Posterior cingulate gyrus (tissue), 11 donors: ENCODE results near the gene RBM4.

ENCODE experiments used
- DNase-seq, 10 donors: peaks; one replicate each; pipeline versions ENCODE4 v3.0.0 to v3.0.0-alpha.2; 2020 to 2021; ENCODE audit warnings: mixed read lengths in 3 of 10
- intact Hi-C: fragments of 100-400 bp; cut with DNase I; formaldehyde crosslinking; loops from one replicate; pipeline ENCODE4 v1.15.1; 2023

Gene RBM4

DNA sequence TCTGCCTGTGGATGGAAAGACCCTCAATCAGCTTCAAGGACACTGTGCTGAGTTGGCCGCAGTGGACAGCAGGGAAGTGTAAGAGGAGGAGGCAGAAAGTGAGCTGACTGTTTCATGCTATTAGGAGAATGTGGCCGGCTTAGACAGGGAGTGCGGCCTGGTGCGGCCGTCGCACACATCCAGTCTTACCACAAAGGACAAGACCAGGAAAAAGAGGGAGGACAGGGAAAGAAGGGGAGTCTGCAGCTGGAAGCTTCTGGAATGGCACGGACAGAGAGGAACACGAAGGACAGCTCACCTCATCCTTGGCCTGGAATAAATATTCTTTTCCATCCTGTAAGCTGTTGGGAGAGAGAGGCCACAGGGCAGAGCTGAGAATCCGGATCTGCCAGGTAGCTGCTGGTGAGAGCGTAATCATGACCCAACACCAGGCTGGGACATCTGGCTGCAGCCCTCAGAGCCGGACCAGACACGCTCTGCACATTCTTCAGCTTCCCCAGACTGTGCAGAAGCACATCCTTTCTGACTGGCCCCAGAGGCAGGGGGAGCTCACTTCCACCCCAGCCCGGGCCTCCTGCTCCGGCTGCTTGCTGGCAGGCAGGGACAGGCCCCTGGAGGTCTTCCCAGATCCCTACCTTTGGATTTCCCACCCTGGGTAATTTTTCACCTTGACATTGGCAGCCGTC lies 47.7 kb downstream of the RBM4 start:
- peak in 3 of 10 donors; percentile 48 to 63 (median 60) for DNase-seq
- intact Hi-C loops = no loop called here

DNA sequence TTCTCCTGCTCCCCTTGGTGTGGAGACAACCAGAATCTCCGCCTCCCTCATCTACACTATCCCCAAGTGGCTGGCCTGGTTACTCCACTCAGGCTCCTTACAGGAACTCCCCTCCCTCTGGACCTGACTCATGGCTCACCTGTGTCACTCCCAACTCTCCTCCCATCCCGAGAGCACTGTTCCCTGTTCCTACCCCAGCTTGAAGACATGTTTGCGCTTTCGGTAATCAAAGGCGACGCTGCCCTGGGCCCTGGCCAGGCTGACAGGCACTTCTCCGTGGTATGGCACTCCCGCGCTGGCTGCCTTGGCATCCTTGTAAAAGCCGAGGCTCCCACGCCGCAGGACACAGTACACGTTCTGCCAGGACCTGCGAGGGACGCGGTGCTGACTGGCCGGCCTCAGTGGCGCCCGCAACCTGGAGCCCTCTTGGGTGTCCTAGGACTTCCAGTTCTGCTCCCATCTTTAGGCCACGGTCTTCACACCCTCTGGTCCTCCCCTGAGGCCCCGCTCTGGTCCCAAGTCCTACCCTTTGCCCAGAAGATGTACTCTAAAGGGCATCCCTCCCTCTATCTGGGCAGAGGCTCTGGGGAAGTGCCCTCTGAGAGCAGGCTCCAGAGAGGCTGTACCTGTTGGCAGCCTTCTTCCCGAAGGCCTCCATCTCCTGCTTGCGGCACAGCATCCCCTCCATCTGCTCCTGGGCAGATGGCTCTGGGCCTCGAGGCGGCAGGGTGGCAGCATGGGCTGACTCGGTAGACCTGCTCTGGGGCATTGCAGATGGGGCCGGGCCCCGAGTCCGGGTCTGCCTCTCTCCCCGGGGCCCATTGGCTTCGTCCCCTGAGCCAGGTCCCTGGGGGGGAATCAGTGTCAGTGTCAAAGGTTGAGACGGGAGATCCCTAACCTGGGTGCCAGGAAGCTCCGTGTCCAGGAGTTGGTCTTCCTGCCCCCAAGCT lies 48.6 kb downstream of the RBM4 start:
- peak in 2 of 10 donors; percentile 74 to 86 for DNase-seq

DNA sequence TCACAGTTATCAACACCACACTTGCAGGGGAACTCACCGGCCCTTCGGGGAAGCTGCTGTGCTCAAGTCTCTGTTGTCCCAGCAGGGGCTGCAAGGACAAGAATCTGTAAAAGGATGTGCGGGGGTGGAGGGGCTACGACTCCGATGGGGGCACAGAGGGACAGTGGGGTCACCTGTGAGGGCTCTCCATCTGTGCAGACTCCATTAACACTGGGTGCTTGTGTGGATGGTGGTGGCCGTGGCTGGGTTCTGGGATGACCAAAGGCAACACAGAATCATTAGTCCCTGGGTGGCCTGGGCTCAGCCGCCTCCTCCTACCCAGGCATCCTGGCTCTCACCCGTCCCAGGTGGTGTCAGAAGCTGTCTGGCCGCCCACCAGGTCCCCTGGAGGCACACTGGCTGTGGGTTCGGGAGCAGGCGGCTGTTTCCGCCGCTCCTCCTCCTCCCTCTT lies 49.4 kb downstream of the RBM4 start:
- intact Hi-C loops = no loop called here

More for the DNA sequence above, 48.6 kb downstream of the RBM4 start:
- intact Hi-C loops = no loop called here

GRCh38 chr11:66688561-66689534 lies 50.3 kb downstream of the RBM4 start:
- intact Hi-C loops = no loop called here
- DNase-seq = peak in 3 of 10 donors; percentile 61 to 79 (median 61)

More for the DNA sequence above, 49.4 kb downstream of the RBM4 start:
- peak in 2 of 10 donors; percentile 74 to 85 for DNase-seq

- DNase-seq = peak in 3 of 10 donors; percentile 57 to 77 (median 77)
- intact Hi-C loops = no loop called here
Measured at GRCh38 chr11:66689661-66690590, 51.4 kb downstream of the RBM4 start.

DNA sequence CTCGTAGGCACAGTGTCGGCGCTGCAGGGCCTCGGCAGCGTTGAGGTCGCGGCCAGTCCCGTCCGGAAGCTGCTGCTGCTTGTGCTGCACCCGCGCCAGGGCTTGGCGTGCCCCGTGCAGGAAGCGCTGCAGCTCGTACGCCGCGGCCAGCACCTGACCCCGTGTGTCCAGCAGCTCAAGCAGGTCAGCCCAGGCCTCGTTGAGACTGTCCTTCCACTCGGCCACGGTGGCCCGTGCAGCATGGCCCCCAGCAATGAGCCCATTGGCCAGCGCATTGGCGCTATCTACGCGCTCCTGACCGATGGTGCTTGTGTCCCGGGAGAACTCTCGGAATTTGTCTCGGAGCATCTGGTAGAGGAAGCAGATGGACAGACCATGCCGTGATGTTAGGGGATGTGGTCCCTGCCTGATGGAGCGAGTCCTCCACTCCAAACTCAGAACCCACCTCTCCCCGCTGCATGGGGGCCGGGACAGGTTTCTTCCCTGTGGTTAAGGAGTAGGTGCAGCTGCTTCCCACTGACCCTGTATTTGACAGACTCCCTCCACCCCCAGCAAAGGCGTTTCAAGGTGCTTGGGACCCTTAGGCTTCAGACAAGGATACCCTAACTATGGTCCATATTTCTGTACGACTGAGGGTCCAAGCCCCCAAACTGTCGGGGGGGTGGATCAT lies 52.9 kb downstream of the RBM4 start:
- intact Hi-C loops = no loop called here
- DNase-seq = peak in 3 of 10 donors; percentile 50 to 78 (median 74)

DNA sequence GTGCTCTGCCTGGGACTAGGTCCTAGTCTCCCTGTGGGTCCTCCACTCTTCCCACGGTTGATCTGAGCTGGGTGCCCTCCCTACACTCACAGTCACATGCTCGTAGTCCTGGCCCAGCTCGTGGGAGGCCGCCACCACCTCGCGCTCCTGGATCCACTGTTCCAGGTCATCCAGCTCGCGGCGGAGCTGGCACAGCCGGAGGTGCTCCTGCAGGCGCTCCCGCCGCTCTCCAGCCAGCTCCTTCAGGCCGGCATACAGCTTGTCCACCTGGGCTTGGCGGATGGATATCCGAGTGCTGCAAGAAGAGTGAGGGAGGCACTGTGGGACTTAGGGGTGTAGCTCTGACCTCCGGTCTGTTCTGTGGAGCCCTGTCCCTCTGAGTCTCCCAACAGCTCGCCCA lies 53.9 kb downstream of the RBM4 start:
- DNase-seq = peak in 3 of 10 donors; percentile 76 to 88 (median 88)
- intact Hi-C loops = no loop called here

GRCh38 chr11:66692871-66693331 lies 54.4 kb downstream of the RBM4 start:
- peak in 2 of 10 donors; percentile 58 to 82 for DNase-seq
- intact Hi-C loops = no loop called here

GRCh38 chr11:66693356-66694055 lies 55.0 kb downstream of the RBM4 start:
- intact Hi-C loops = loop anchor here (1.0 kb wide), 1 partner anchor 141 kb away; no protein-coding TSS in a partner anchor
- peak in 3 of 10 donors; percentile 50 to 76 (median 59) for DNase-seq

DNA sequence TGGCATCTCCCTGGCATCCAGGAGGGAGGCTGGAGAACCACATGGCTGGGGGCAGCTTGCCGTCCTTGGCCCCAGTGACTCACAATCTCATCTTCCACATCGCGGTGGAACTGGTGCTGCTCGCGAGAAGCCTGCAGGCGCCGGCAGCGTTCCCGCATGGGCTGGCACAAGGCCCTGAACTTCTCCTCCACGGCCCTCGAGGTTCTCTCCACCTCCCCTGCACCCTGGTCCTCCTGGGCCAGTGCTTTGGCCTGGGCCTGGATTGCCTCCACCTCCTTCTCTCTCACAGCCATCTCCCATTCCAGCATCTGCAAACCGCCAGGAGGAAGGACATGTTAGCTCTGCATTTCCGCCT lies 55.5 kb downstream of the RBM4 start:
- DNase-seq = peak in 3 of 10 donors; percentile 52 to 75 (median 72)
- intact Hi-C loops = loop anchor here (1.0 kb wide), 1 partner anchor 140 kb away; no protein-coding TSS in a partner anchor

DNA sequence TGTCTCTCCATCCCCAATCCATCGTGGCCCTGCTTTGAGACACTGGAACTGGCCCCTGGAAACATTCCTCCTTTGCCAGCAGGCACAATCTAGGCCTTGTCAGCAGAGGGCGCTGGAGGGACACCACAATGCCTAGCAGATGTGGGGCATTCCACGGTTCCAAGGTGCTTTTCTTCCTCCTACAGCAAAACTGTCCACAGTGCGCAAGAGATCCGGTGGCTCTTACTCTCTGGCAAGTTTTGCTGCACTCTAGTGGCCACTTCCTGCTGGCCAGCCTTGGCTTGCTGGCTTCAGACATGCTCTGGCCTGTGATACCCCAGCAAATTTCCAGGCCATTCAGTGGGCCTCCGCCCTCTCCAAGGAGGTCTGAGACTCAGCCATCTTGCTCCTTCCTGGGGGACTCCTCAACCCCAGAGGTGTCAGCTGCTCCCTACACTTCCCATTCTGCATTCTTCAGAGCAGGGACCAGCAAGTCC lies 56.3 kb downstream of the RBM4 start:
- intact Hi-C loops = loop anchor here (1.0 to 5.0 kb wide), 2 partner anchors 140 to 188 kb away; no protein-coding TSS in a partner anchor
- peak; percentile 70 to 96 (median 86) for DNase-seq
